H1 (cell line): ENCODE data around the gene INPP5A. TPM values are rescaled to one million over a fixed set of nuclear protein-coding genes. Genes with fewer than 3 reads are reported as not detected.

Experiments used
- CTCF ChIA-PET: fragments of 300-600 bp; sonication (Branson Sonifier 250); formaldehyde crosslinking; loops from one replicate; lab custom pipeline; 2021; ENCODE audit not compliant: partially characterized antibody; lab: Charles Lee
- POLR2A ChIA-PET: fragments of 300-600 bp; sonication (Branson Sonifier 250); formaldehyde crosslinking; loops from one replicate; lab custom pipeline; 2021; ENCODE audit warnings: inconsistent platforms; ENCODE audit not compliant: partially characterized antibody; lab: Charles Lee
- DNase-seq, 2 experiments: peaks; one replicate each; pipeline versions ENCODE4 v3.0.0 to v3.0.0-alpha.2; 2010 to 2022; ENCODE audit warnings: low spot score in 2 of 2, low read depth in 1 of 2, mixed read lengths in 1 of 2
- FAIRE-seq: peaks from 2 replicates; lab custom pipeline; 2011; peaks lifted over from hg19 to GRCh38; lab: Jason Lieb, UNC
- H2AFZ ChIP-seq: 2 replicates; pipeline ENCODE4 v1.8.1; 2012; ENCODE audit warnings: low read length, inconsistent platforms
- H2AK5ac ChIP-seq: 2 replicates; pipeline ENCODE4 v1.6.1; 2013; ENCODE audit warnings: low read depth, low read length
- H2BK120ac ChIP-seq: replicated peaks from 2 replicates; pipeline ENCODE3; 2013; ENCODE audit warnings: low read depth, low read length, inconsistent platforms
- H2BK12ac ChIP-seq: 2 replicates; pipeline ENCODE4 v1.6.1; 2013; ENCODE audit warnings: low read depth, low read length
- H2BK15ac ChIP-seq: 2 replicates; pipeline ENCODE4 v1.6.1; 2013; ENCODE audit warnings: low read length
- H2BK20ac ChIP-seq: 2 replicates; pipeline ENCODE4 v1.6.1; 2013; ENCODE audit warnings: low read length
- H2BK5ac ChIP-seq: 2 replicates; pipeline ENCODE4 v1.6.1; 2013; ENCODE audit warnings: low read depth, low read length
- H3K14ac ChIP-seq: 2 replicates; pipeline ENCODE4 v1.6.1; 2013; ENCODE audit warnings: inconsistent platforms; ENCODE audit not compliant: insufficient read length
- H3K18ac ChIP-seq: 2 replicates; pipeline ENCODE4 v1.6.1; 2013; ENCODE audit warnings: low read length; ENCODE audit errors: extremely low read depth
- H3K23ac ChIP-seq: 2 replicates; pipeline ENCODE4 v1.6.1; 2013; ENCODE audit warnings: inconsistent platforms; ENCODE audit not compliant: insufficient read length
- H3K23me2 ChIP-seq: 2 replicates; pipeline ENCODE4 v1.6.1; 2013; ENCODE audit warnings: low read depth, low read length
- H3K27ac ChIP-seq: 2 replicates; pipeline ENCODE4 v1.6.1; 2011; ENCODE audit warnings: low read depth, low read length, inconsistent platforms
- H3K27me3 ChIP-seq, 4 experiments: replicated peaks in 1 of 4; 1 replicate in 1 of 4; 2 replicates in 3 of 4; pipeline versions ENCODE4 v1.6.1 to v1.8.1; 2011 to 2013; ENCODE audit warnings: low read length in 3 of 4, mild to moderate bottlenecking in 3 of 4, inconsistent platforms in 2 of 4, mixed read lengths in 2 of 4, moderate library complexity in 1 of 4; ENCODE audit not compliant: control insufficient read depth in 3 of 4, insufficient read depth in 3 of 4; ENCODE audit errors: extremely low read depth in 1 of 4
- H3K36me3 ChIP-seq, 4 experiments: 2 replicates each; pipeline versions ENCODE4 v1.6.1 to v1.8.1; 2011 to 2013; ENCODE audit warnings: mild to moderate bottlenecking in 4 of 4, low read length in 3 of 4, moderate library complexity in 2 of 4, control low read depth in 1 of 4, inconsistent platforms in 1 of 4; ENCODE audit not compliant: insufficient read depth in 4 of 4, control insufficient read depth in 2 of 4
- H3K4ac ChIP-seq: replicated peaks from 2 replicates; pipeline ENCODE3; 2013; ENCODE audit warnings: low read length, low read depth, mixed read lengths, inconsistent platforms; ENCODE audit not compliant: insufficient read length
- H3K4me1 ChIP-seq, 4 experiments: replicated peaks in 1 of 4; 1 replicate in 1 of 4; 2 replicates in 3 of 4; pipeline versions ENCODE4 v1.6.1 to v1.8.1; 2011 to 2013; ENCODE audit warnings: low read length in 3 of 4, inconsistent platforms in 2 of 4, mixed read lengths in 1 of 4; ENCODE audit not compliant: insufficient read depth in 4 of 4, control insufficient read depth in 3 of 4
- H3K4me2 ChIP-seq, 2 experiments: 2 replicates each; pipeline versions ENCODE4 v1.6.1 to v1.8.1; 2011 to 2013; ENCODE audit warnings: low read depth in 2 of 2, low read length in 2 of 2, control low read depth in 1 of 2, inconsistent platforms in 1 of 2, mild to moderate bottlenecking in 1 of 2; ENCODE audit not compliant: insufficient read depth in 1 of 2
- H3K4me3 ChIP-seq, 4 experiments: fragments of 200-600, 300-600 bp in 1 of 4; sonication (generic), shearing (Covaris generic), sonication (Bioruptor Twin) in 1 of 4; 2 replicates each; pipeline versions ENCODE4 v1.5.1 to v1.8.1; 2011 to 2016; ENCODE audit warnings: low read length in 4 of 4, low read depth in 3 of 4, control low read depth in 2 of 4, inconsistent platforms in 2 of 4, mild to moderate bottlenecking in 2 of 4, mixed read lengths in 1 of 4, moderate library complexity in 1 of 4; ENCODE audit not compliant: insufficient read depth in 2 of 4; ENCODE audit errors: extremely low read depth in 1 of 4
- H3K56ac ChIP-seq: replicated peaks from 2 replicates; pipeline ENCODE3; 2013; ENCODE audit warnings: low read depth, mild to moderate bottlenecking, mixed read lengths, low read length, inconsistent platforms; ENCODE audit not compliant: insufficient read length
- H3K79me1 ChIP-seq: 2 replicates; pipeline ENCODE4 v1.6.1; 2013; ENCODE audit warnings: low read depth, low read length, control low read depth
- H3K79me2 ChIP-seq, 2 experiments: 2 replicates each; pipeline versions ENCODE4 v1.6.1 to v1.8.1; 2012 to 2013; ENCODE audit warnings: low read length in 2 of 2, mild to moderate bottlenecking in 2 of 2, inconsistent platforms in 1 of 2; ENCODE audit not compliant: insufficient read depth in 2 of 2, control insufficient read depth in 1 of 2
- H3K9ac ChIP-seq, 4 experiments: replicated peaks in 1 of 4; 1 replicate in 1 of 4; 2 replicates in 3 of 4; pipeline versions ENCODE4 v1.6.1 to v1.8.1; 2011 to 2013; ENCODE audit warnings: low read depth in 3 of 4, low read length in 3 of 4, control low read depth in 2 of 4, mild to moderate bottlenecking in 2 of 4, moderate library complexity in 2 of 4, inconsistent platforms in 1 of 4; ENCODE audit errors: extremely low read depth in 1 of 4
- H3K9me3 ChIP-seq, 2 experiments: 2 replicates each; pipeline versions ENCODE4 v1.6.1 to v1.8.1; 2012 to 2013; ENCODE audit warnings: mild to moderate bottlenecking in 2 of 2, moderate library complexity in 2 of 2, control low read depth in 1 of 2, inconsistent platforms in 1 of 2, low read depth in 1 of 2, low read length in 1 of 2, mixed read lengths in 1 of 2; ENCODE audit not compliant: insufficient read depth in 2 of 2
- H4K20me1 ChIP-seq, 2 experiments: replicated peaks in 1 of 2; 2 replicates each; pipeline versions ENCODE3 to v1.8.1; 2011 to 2013; ENCODE audit warnings: inconsistent platforms in 2 of 2, low read length in 2 of 2, mild to moderate bottlenecking in 1 of 2; ENCODE audit not compliant: insufficient read depth in 2 of 2, control insufficient read depth in 1 of 2
- H4K5ac ChIP-seq: 2 replicates; pipeline ENCODE4 v1.6.1; 2013; ENCODE audit warnings: low read length, low read depth, mixed read lengths, inconsistent platforms; ENCODE audit not compliant: insufficient read length
- H4K8ac ChIP-seq: 2 replicates; pipeline ENCODE4 v1.8.0; 2013; ENCODE audit warnings: mild to moderate bottlenecking, moderate library complexity, low read length, inconsistent platforms; ENCODE audit not compliant: insufficient read depth; ENCODE audit errors: extremely low read depth
- H4K91ac ChIP-seq: replicated peaks from 2 replicates; pipeline ENCODE3; 2013; ENCODE audit warnings: low read length, mixed read lengths, inconsistent platforms; ENCODE audit not compliant: insufficient read length
- BRCA1 ChIP-seq: IDR thresholded peaks from 2 replicates; pipeline ENCODE4 v1.6.1; 2012; ENCODE audit warnings: low read depth, low read length, improper control_type of control experiment
- EGR1 ChIP-seq: IDR thresholded peaks from 2 replicates; pipeline ENCODE4 v1.6.1; 2011; ENCODE audit warnings: low read depth, low read length, borderline replicate concordance
- FOSL1 ChIP-seq: IDR thresholded peaks from 2 replicates; pipeline ENCODE4 v1.6.1; 2011; ENCODE audit warnings: mild to moderate bottlenecking, low read depth, low read length, moderate library complexity; ENCODE audit not compliant: insufficient read depth
- HDAC6 ChIP-seq: IDR thresholded peaks from one replicate; pipeline ENCODE4 v1.7.1; 2012; ENCODE audit warnings: low read depth, mild to moderate bottlenecking, inconsistent platforms, low read length, moderate library complexity
- RNF2 ChIP-seq: fragments of 200-900, 300-1000 bp; sonication (generic); IDR thresholded peaks from 2 replicates; pipeline ENCODE4 v1.7.1; 2016; ENCODE audit warnings: borderline replicate concordance, low read depth, mild to moderate bottlenecking, antibody characterized with exemption, low read length; ENCODE audit not compliant: poor library complexity, severe bottlenecking; ENCODE audit errors: missing control alignments
- SIX5 ChIP-seq: IDR thresholded peaks from 2 replicates; pipeline ENCODE4 v1.6.1; 2011; ENCODE audit warnings: mild to moderate bottlenecking, low read depth, low read length
- WGBS, 2 experiments: shearing (Covaris generic) in 1 of 2; methylation state at CpG; one replicate each; pipeline versions ENCODE4 v1.1.6 to v1.1.7; 2013 to 2015; ENCODE audit warnings: low lambda C conversion rate in 2 of 2, mixed read lengths in 2 of 2, inconsistent platforms in 1 of 2, low coverage in 1 of 2, missing lambda C conversion rate in 1 of 2; ENCODE audit not compliant: insufficient replicate concordance in 2 of 2, insufficient coverage in 1 of 2, insufficient read length in 1 of 2; ENCODE audit errors: extremely low coverage in 1 of 2, missing lambda C conversion rate in 1 of 2; 5-methylcytosine and 5-hydroxymethylcytosine counted together
- polyA plus RNA-seq, 7 experiments: library from polyadenylated mRNA; depleted of rRNA in 3 of 7; stranded (reverse) in 5 of 7; unstranded in 2 of 7; fragments of >200 nt in 5 of 7; fragments of 200-250 nt in 2 of 7; gene quantifications; 1 replicate in 5 of 7; 2 replicates in 1 of 7; 4 replicates in 1 of 7; pipeline versions ENCODE4 v1.2.1 to v1.2.3, GENCODE V29; 2011 to 2013; ENCODE audit warnings: missing spikeins in 2 of 7, mixed read lengths in 2 of 7
- total RNA-seq: library from RNA; stranded (reverse); fragmentation: NEBNext Ultra II Directional; extraction: Animal tissue kit (Norgen Biotek cat#: 25700); gene quantifications from 2 replicates; pipeline ENCODE4 v1.2.1, GENCODE V29; 2021

Gene INPP5A
- total and polyA plus RNA-seq, 2 of the 8 experiments (the other 6 are each of a cell fraction or from before 2014, with no cell fraction given) = 19.7 to 27.5 TPM

GRCh38 chr10:132826524-132827422 lies 289.2 kb downstream of the INPP5A start:
- Histone ChIP-seq H3K4me2 (no peak overlapping the region), H3K4ac (no peak overlapping the region), H2BK15ac (no peak overlapping the region), H3K36me3 (no peaks in the 10 kb centered on the region; a peak in 1 of 8 replicates), H3K27me3 (no peaks in the 10 kb centered on the region), H2BK5ac (no peak overlapping the region), H4K8ac (no peak overlapping the region), H3K18ac (no peak overlapping the region), H2BK120ac (no peak overlapping the region), H3K79me1 (no peaks in the 10 kb centered on the region; the same call in 1 of the 2 replicates), H2BK20ac (no peak overlapping the region), H2BK12ac (no peak overlapping the region), H3K9me3 (peaks cover 21 to 54% of the 10 kb centered on the region in 2 experiments), H3K79me2 (no peaks in the 10 kb centered on the region), H2AFZ (no peak overlapping the region), H3K9ac (no peak overlapping the region), H4K5ac (no peak overlapping the region), H3K23me2 (peaks cover 3% of the 10 kb centered on the region; the same call in 1 of the 2 replicates), H3K56ac (no peak overlapping the region), H2AK5ac (no peak overlapping the region), H3K14ac (no peak overlapping the region), H3K4me1 (no peaks in the 10 kb centered on the region), H3K27ac (no peak overlapping the region), H4K91ac (no peak overlapping the region), H4K20me1 (no peaks in the 10 kb centered on the region), H3K23ac (no peak overlapping the region), H3K4me3 (no peak overlapping the region)
- 91% methylated on average over 36 of the region's 36 CpGs; no CpG with 5 or more reads in 1 of the 2 experiments for WGBS, 2 experiments
- TF ChIP-seq RNF2 = no peak
- 0 out of 2 replicates have a peak, but pooled peaks have one; percentile 62 for TF ChIP-seq FOSL1
- TF ChIP-seq BRCA1 = no peak
- peak; percentile 61; the same call in 1 of the 2 replicates for TF ChIP-seq EGR1
- TF ChIP-seq SIX5 = no peak
- TF ChIP-seq HDAC6 = no peak
- DNase-seq = no peak
- ChIA-PET CTCF (no interaction called here), POLR2A (no interaction called here)
- no peak for FAIRE-seq
